IPS-NIHi7 (cell line): ENCODE measurements around the gene GSC2.

Experiments
- DNase-seq: peaks from one replicate; pipeline ENCODE4 v3.0.0; 2012; ENCODE audit warnings: mixed read lengths; ENCODE audit errors: extremely low spot score

GSC2 gene

GRCh38 chr22:19134176-19134831, 15.8 kb downstream of the GSC2 start:
- no peak for DNase-seq

DNA sequence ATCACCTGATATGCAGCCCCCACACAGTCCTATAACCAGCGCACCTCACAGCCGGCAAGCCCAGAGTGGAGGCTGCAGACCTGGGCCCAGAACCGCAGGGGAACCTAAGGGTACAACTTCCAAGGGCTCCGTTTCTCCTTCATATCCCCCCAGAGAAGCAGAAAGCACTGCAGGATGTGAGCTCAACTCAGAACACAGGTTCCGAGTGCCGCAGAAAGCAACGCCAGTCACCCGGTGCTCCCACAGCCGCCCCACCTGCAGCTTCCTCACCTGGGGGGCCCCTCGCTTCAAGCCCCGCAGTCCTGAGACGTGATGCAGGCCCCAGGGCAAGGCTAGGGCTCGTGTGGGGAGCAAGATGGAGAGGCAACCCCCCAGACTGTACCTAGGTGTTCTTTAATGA, 16.5 kb downstream of the GSC2 start:
- DNase-seq, result no peak

GRCh38 chr22:19132693-19133400, 17.2 kb downstream of the GSC2 start:
- no peak for DNase-seq

DNA sequence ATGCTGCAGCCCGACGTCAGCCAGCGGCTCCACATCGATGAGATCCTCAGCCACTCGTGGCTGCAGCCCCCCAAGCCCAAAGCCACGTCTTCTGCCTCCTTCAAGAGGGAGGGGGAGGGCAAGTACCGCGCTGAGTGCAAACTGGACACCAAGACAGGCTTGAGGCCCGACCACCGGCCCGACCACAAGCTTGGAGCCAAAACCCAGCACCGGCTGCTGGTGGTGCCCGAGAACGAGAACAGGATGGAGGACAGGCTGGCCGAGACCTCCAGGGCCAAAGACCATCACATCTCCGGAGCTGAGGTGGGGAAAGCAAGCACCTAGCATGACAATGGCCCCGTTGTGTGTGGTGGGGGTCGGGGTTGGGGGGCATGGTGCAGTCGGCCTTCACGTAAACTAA, 17.9 kb downstream of the GSC2 start:
- no peak for DNase-seq

- no peak for DNase-seq
These were observed 18.4 kb downstream of the GSC2 start for GRCh38 chr22:19131685-19132015.

DNA sequence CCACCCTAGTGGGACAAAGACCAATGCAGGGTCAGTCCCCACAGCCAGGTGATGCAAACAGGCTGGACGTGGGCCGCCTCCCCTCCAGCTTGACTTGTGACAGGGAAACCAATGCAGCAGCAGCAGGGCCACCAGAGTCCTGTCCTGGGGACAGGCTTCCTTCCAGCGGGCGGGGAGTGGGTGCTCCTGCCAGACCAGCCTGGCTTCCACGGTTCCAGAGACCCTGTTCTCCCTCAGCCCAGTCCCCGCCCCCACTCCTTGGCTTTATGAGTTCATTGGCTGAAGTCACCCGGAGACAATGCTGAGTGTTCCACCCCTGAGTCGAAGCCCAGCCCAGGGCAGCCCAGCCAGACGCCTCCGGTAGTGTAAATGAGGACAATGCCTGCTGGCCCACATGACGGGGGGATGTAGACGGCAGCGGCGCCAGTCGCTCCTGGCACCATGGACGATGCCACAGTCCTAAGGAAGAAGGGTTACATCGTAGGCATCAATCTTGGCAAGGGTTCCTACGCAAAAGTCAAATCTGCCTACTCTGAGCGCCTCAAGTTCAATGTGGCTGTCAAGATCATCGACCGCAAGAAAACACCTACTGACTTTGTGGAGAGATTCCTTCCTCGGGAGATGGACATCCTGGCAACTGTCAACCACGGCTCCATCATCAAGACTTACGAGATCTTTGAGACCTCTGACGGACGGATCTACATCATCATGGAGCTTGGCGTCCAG, 19.0 kb downstream of the GSC2 start, which contains the start of gene TSSK2:
Gene TSSK2, plus strand, starts transcription at position 350 of the 726 bp plus-strand sequence. Its CDS starts 92 bp downstream, at position 442.
- DNase-seq, result peak; percentile 49

- DNase-seq, result no peak
These were observed 20.2 kb downstream of the GSC2 start for GRCh38 chr22:19129871-19130270.

DNA sequence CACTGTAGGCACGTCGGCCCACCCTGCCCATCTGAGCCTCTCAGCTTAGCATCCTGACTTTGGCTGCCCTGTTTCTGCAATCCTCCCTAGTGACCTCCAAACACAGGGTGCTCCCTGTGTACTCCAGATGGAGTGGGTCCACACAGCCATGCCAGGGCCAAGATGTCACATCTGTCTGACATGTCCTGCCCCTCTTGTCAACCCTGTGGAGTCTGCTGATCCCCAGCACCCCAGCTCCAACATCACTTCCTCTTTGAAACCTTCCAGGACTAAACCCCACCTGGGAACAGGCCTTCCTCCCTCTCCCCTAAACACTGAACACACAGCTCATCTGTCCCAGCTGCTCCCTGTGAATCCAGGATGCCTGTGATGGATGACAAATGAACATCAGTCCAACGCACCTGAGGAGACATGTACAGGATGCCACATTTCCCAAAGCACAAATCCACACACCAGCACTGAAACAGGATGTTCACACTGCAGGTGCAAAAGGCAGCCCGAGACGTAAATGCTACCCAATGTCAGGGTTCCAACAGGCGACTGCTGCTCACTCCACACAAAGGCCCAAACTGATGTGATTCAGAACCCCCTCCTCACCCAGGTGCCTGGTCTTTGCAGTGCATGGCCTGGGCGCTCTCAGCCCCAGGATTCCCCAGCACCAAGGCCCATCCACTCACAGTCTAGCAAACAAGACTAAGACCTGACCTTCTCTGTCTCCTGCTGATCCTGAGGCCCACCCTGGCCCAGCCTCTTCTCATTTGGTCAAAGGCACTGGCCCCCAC, 21.0 kb downstream of the GSC2 start:
- DNase-seq, result no peak

GRCh38 chr22:19128009-19128401, 22.1 kb downstream of the GSC2 start:
- DNase-seq, result no peak

GRCh38 chr22:19127329-19128008, 22.6 kb downstream of the GSC2 start:
- DNase-seq, result no peak

DNA sequence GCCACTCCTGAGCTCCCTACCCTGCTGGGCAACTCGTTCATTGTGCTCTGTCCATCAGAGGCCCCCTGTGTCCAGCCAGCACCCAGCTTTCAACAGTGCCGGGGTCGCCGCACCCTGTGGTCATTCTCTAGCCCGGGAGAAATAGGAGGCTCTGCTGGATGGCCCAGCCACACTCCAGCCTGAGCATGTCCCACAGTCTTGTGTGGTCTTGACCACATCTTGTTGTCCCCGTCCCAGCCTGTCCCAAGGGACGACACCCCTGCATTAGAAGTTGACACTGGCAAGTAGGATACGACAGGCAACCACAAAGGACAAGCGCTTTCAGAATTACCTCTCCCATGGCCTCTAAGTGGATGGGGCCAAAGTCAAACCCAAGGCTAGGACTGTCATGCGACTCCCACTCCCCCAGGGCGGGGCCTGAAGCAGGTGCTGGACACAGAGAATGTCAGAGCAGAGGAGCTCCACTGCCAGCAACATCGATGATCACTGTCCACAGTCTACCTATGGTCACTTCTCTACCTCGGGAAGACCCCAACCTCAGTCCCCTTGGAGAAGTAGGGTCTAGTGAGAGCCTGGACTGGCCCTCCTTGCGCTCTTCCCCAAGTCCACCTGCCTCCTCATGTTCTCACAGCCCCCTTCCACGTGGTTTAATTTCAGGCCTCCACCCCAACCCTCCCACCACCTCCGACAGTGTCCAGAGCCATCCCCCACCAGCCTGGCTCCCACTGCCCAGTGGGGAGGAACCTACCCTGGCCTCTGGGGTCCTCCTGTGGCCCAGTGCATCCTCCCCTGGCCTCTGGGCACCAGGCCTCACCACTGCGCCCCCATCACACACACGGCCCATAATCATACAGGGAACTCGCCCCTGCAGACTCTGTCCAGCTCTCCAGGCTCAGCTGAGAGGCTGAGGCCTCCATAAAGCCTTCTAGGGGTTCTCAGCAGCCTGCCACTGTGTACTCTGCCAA, 23.5 kb downstream of the GSC2 start:
- no peak for DNase-seq

GRCh38 chr22:19125474-19126308, 24.4 kb downstream of the GSC2 start:
- no peak for DNase-seq

GRCh38 chr22:19125011-19125410, 25.1 kb downstream of the GSC2 start:
- DNase-seq, result no peak

GRCh38 chr22:19124377-19124776, 25.7 kb downstream of the GSC2 start:
- no peak for DNase-seq

DNA sequence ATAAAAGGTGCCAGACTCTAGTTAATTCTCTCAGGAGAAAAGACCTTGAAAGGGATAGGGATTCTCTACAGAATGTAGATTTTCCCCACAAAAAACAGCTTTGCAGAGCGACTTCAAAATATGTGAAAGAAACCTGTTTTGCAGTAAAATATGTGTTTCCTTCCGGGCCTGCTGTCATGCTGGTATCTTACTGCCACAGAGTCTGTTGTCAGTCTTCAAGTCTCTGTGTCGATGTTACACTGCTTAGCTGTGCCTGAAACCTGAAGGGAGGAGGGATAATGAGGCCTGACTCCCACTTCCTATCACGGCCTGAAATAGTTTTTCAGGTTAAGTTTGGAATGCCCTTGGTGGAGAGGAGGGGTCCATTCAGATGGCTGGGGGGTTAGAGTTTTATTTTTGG, 26.2 kb downstream of the GSC2 start:
- DNase-seq, result no peak

DNA sequence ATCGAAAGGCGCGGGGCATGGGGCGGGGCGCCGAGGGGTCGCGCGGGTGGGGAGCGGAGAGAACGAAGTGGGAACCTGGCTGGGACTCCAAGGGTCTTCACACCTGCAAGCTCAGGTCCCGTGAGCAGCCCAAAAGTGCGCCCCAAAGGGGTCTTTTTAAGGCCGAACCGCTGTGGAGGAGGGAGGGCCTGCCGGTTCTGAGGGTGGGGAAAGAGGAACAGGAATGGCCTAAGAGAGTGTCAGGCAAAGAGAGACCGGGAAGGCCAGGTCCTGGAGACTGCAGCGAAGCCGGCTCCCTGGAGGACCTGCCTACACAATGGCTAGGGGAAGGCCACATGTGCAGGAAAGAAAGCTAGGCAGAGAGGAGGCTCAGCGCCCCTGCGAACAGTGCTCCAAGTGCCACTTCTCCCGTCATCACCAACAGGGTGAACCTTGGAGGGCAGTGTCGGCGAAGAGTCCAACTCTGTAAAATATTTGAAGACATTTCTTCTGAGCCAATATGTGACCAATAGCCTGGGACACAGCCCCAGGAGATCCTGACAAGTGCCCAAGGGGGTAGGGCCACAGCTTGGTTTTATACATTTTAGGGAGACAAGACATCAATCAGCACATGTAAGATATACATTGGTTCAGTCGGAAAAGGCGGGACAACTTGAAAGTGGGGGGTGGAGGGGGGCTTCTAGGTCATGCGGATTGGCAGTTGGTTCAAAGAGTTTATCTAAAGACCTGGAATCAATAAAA, 27.2 kb downstream of the GSC2 start:
- peak; percentile 69 for DNase-seq

DNA sequence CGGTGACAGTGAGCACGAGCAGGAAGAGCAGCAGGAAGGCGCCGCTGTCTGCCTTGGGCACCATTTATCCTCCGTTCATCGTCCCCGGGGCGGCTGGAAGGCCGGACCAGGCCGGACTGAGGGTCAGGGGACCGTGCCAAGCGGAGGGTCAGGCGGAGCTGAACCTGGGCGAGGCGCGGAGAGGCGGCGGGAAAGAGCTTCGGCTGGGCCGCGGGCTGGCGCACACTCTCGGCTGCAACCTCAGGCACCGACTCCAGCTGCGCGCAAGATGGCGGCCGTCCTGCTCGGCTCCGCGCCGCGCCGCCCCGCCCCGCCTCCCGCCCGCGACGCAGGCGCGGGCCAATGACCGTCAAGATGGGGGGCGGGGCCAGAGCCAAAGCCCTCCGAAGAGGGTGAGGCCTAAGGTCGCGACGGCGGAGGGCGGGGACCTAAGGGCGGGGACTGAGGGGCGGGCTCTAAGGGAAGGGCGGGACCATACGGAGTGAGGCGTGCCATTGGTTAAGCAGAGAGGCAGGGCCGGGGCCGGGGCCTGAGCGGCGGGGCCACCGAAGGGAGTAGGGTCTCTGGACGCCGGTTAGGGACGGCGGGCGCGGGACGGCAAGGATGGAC, 27.8 kb downstream of the GSC2 start, which contains the start of gene DGCR2:
Gene DGCR2, minus strand, starts transcription at position 270 of the 609 bp plus-strand sequence. Its CDS starts 206 bp downstream, at position 64.
- peak; percentile 100 for DNase-seq

DNA sequence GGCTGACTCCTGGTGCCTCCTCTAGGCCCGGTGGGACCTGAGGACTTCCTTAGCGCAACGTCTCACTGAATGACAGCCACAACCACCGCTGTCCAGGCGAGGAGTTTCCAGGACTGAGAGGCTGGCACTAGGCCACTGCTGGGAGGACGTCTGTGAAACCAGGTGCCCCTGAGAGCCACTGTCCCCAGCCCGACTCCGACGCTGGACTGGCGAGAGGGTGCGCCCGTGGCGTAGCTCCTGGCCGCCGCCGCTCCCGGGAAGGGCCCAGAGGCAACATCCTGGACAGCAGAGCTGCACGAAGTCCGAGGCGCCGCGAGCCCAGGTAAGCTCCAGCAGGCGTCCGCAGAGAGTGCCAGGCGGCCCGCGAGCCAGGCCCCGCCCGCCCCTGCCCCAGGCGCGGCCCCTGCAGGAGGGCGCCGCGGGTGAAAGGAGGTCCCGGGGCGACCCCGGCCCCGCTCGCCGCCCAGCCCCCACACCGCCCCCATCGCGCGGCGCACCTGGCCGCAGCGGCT, 28.4 kb downstream of the GSC2 start:
- DNase-seq, result peak; percentile 59
